OCI-LY7 (cell line): Measurements from ENCODE around the gene BAIAP2.

Experiments used
- EZH2phosphoT487 ChIP-seq: fragments of 200-600 bp; sonication (generic); IDR thresholded peaks from 2 replicates; pipeline ENCODE4 v1.6.1; 2018; ENCODE audit warnings: low read depth, borderline replicate concordance, mild to moderate bottlenecking, mixed run types, antibody characterized with exemption, low read length, moderate library complexity, mixed read lengths
- TF ChIP-seq, protein P1 (sequence below): fragments of 200-600 bp; sonication (generic); conservative IDR thresholded peaks from 2 replicates; pipeline ENCODE4 v1.5.1; 2014; ENCODE audit warnings: mild to moderate bottlenecking, antibody characterized with exemption, low read length, moderate library complexity, mixed read lengths

DNA sequence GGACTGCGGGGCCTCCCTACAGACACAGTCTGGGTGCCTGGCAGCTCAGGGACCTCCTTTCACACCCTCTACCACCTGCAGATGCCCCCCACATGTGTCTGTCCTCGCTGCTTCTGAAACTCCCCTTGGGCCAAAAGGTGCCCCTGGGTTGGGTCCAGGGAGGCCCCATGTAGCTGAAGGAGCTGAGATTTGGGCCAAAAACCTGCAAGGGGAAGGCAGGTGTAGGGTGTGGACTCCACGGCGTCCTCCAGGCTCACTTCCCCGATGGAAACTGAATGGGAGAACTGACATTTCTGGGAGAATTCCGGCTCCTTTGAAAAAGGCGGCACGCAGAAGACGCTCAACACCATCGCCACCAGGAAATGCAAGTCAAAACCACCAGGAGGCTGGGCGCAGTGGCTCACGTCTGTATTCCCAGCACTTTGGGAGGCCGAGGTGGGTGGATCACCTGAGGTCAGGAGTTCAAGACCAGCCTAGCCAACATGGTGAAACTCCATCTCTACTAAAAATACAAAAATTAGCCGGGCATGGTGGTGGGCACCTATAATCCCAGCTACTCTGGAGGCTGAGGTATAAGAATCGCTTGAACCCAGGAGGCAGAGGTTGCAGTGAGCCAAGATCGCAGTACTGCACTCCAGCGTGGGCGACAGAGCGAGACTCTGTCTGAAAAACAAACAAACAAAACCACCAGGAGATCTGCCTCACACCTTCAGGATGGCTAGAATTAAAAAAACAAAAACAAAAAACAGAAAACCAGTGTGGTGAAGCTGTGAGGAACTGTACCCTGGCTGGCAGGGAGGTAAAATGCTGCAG, 13.2 kb upstream of the BAIAP2 start:
- TF ChIP-seq, protein P1, sequence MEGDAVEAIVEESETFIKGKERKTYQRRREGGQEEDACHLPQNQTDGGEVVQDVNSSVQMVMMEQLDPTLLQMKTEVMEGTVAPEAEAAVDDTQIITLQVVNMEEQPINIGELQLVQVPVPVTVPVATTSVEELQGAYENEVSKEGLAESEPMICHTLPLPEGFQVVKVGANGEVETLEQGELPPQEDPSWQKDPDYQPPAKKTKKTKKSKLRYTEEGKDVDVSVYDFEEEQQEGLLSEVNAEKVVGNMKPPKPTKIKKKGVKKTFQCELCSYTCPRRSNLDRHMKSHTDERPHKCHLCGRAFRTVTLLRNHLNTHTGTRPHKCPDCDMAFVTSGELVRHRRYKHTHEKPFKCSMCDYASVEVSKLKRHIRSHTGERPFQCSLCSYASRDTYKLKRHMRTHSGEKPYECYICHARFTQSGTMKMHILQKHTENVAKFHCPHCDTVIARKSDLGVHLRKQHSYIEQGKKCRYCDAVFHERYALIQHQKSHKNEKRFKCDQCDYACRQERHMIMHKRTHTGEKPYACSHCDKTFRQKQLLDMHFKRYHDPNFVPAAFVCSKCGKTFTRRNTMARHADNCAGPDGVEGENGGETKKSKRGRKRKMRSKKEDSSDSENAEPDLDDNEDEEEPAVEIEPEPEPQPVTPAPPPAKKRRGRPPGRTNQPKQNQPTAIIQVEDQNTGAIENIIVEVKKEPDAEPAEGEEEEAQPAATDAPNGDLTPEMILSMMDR, result no peak
- no peak for TF ChIP-seq EZH2phosphoT487
